SU-DHL-6 (cell line): ENCODE data around the gene KLHL17.

Experiments
- H2AFZ ChIP-seq: fragments of 200-600 bp; sonication (generic); 2 replicates; pipeline ENCODE4 v1.6.1; 2014; ENCODE audit warnings: low read depth, mild to moderate bottlenecking, moderate library complexity, mixed read lengths, antibody characterized with exemption, low read length; ENCODE audit not compliant: severe bottlenecking
- H3F3A ChIP-seq: fragments of 200-600 bp; shearing (Covaris generic); 2 replicates; pipeline ENCODE4 v1.6.0; 2016; ENCODE audit warnings: antibody characterized with exemption, mild to moderate bottlenecking; ENCODE audit not compliant: insufficient read depth
- H3K27ac ChIP-seq: fragments of 200-600 bp; sonication (generic); 2 replicates; pipeline ENCODE4 v1.5.1; 2016; ENCODE audit warnings: low read depth, mild to moderate bottlenecking, low read length, moderate library complexity, mixed read lengths
- H3K27me3 ChIP-seq: fragments of 200-600 bp; sonication (generic), shearing (Covaris generic); 2 replicates; pipeline ENCODE4 v1.6.0; 2014; ENCODE audit warnings: mild to moderate bottlenecking, low read length
- H3K36me3 ChIP-seq: fragments of 200-600 bp; sonication (generic); 2 replicates; pipeline ENCODE4 v1.6.1; 2014; ENCODE audit warnings: mild to moderate bottlenecking, low read length, mixed read lengths
- H3K4me2 ChIP-seq: fragments of 300-600, 200-600 bp; shearing (Covaris generic), sonication (generic); 2 replicates; pipeline ENCODE4 v1.6.0; 2014; ENCODE audit warnings: low read length, low read depth, mild to moderate bottlenecking; ENCODE audit not compliant: poor library complexity, severe bottlenecking
- H3K4me3 ChIP-seq: fragments of 200-600 bp; sonication (generic); 2 replicates; pipeline ENCODE4 v1.5.1; 2014; ENCODE audit warnings: antibody characterized with exemption, low read length, mild to moderate bottlenecking, mixed read lengths; ENCODE audit not compliant: insufficient read depth, poor library complexity, severe bottlenecking
- H3K79me2 ChIP-seq: fragments of 200-600 bp; sonication (generic); 2 replicates; pipeline ENCODE4 v1.6.1; 2014; ENCODE audit warnings: mild to moderate bottlenecking, low read length, moderate library complexity; ENCODE audit not compliant: insufficient read depth
- H3K9ac ChIP-seq: fragments of 200-600 bp; sonication (generic); 2 replicates; pipeline ENCODE4 v1.7.0; 2014; ENCODE audit warnings: mild to moderate bottlenecking, low read length
- H3K9me2 ChIP-seq: fragments of 200-600 bp; sonication (generic); replicated peaks from 2 replicates; pipeline ENCODE4 v1.6.1; 2014; ENCODE audit warnings: low read length; ENCODE audit not compliant: insufficient read depth
- H3K9me3 ChIP-seq: fragments of 200-600 bp; sonication (generic); 2 replicates; pipeline ENCODE4 v1.6.1; 2014; ENCODE audit warnings: low read length, mixed read lengths; ENCODE audit not compliant: insufficient read depth
- H4K20me1 ChIP-seq: fragments of 200-600 bp; sonication (generic); 2 replicates; pipeline ENCODE4 v1.6.1; 2014; ENCODE audit warnings: low read depth, mild to moderate bottlenecking, antibody characterized with exemption, low read length, moderate library complexity, mixed read lengths
- CTCF ChIP-seq: fragments of 200-600 bp; sonication (generic); IDR thresholded peaks from one replicate; pipeline ENCODE4 v1.5.1; 2017; ENCODE audit warnings: antibody characterized with exemption, mild to moderate bottlenecking, low read length, moderate library complexity; ENCODE audit not compliant: insufficient read depth, poor library complexity, severe bottlenecking
- EZH2phosphoT487 ChIP-seq: fragments of 200-600 bp; sonication (generic), shearing (Covaris generic); conservative IDR thresholded peaks from 2 replicates; pipeline ENCODE4 v1.6.1; 2018; ENCODE audit warnings: mild to moderate bottlenecking, antibody characterized with exemption, low read length, moderate library complexity, mixed read lengths

Gene KLHL17

GRCh38 chr1:914891-915280, 45.5 kb upstream of the KLHL17 start:
- Histone ChIP-seq H4K20me1 (no peaks in the 10 kb centered on the region), H3K4me3 (no peak overlapping the region), H3K9ac (no peak overlapping the region), H3K9me3 (no peaks in the 10 kb centered on the region), H2AFZ (no peak overlapping the region), H3F3A (no peaks in the 10 kb centered on the region), H3K36me3 (no peaks in the 10 kb centered on the region), H3K79me2 (no peaks in the 10 kb centered on the region), H3K27ac (no peak overlapping the region), H3K4me2 (no peak overlapping the region), H3K27me3 (no peaks in the 10 kb centered on the region), H3K9me2 (no peaks in the 10 kb centered on the region)
- TF ChIP-seq EZH2phosphoT487 (no peak), CTCF (no peak)

GRCh38 chr1:915295-916172, 44.9 kb upstream of the KLHL17 start:
- Histone ChIP-seq H3F3A (no peaks in the 10 kb centered on the region), H3K36me3 (no peaks in the 10 kb centered on the region), H3K27ac (no peak overlapping the region), H3K79me2 (no peaks in the 10 kb centered on the region), H3K9ac (no peak overlapping the region), H3K27me3 (no peaks in the 10 kb centered on the region), H3K9me3 (no peaks in the 10 kb centered on the region), H3K4me3 (no peak overlapping the region), H4K20me1 (no peaks in the 10 kb centered on the region), H2AFZ (no peak overlapping the region), H3K9me2 (no peaks in the 10 kb centered on the region), H3K4me2 (no peak overlapping the region)
- TF ChIP-seq CTCF: no peak
- TF ChIP-seq EZH2phosphoT487: no peak

GRCh38 chr1:916173-917075, 44.0 kb upstream of the KLHL17 start:
- Histone ChIP-seq H3K4me2 (no peak overlapping the region), H3K79me2 (no peaks in the 10 kb centered on the region), H4K20me1 (no peaks in the 10 kb centered on the region), H3K9me3 (no peaks in the 10 kb centered on the region), H3K9ac (no peak overlapping the region), H3F3A (no peaks in the 10 kb centered on the region), H3K36me3 (no peaks in the 10 kb centered on the region), H3K4me3 (no peak overlapping the region), H3K9me2 (no peaks in the 10 kb centered on the region), H3K27me3 (no peaks in the 10 kb centered on the region), H2AFZ (no peak overlapping the region), H3K27ac (no peak overlapping the region)
- TF ChIP-seq CTCF (no peak), EZH2phosphoT487 (no peak)
